GM19043 (cell line): ENCODE results near the gene DENND2D.

ENCODE experiments used
- ATAC-seq: cut with Tn5 transposase; IDR thresholded peaks from one replicate; pipeline ENCODE4 v1.9.1; 2021; ENCODE audit warnings: low read depth; ENCODE audit not compliant: unreplicated experiment

Gene DENND2D

DNA sequence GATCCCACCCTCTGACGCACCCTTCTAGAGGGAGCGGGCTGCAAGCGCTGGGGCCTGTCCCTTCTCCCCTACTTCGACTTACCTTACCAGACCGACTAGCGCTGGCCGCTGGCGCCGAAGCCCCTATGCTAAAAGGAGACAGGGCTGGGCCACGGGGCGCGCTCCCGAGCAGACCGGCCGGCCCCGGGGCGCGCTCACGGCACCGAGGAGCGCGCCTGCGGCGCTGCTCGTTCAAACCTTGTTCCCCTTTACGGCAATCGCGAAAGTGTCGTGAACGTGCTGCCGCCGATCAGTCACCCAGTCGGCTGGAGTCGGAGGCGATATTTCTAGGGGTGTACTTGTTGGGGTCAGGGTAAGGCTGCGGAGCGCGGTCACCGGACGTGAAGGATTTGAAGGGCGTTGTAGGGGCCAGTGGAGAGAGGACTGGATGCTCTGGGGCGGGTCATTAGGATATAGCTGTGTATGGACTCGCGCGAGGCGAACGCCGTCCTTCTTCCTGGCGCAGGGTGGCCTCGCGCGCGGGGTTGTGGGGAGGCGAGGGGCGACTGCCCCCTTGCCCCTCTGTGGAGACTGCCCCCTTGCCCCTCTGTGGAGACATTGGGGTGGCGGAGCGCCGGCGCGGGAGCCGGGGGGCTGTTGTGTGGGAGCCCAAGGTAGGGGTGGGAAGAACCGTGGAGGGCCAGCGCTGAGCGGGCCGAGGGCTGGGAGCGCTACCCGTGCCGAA, 60.3 kb downstream of the DENND2D start, which contains the start of the genes CEPT1 and DRAM2:
TSS of gene CEPT1 (plus strand) at position 268 of the 724 bp plus-strand sequence. CDS start 7,492 bp downstream, outside the sequence.
TSS of gene DRAM2 (minus strand) at position 138 of the 724 bp plus-strand sequence. CDS start 8,539 bp downstream, outside the sequence.
- ATAC-seq, result peak; percentile 57

DNA sequence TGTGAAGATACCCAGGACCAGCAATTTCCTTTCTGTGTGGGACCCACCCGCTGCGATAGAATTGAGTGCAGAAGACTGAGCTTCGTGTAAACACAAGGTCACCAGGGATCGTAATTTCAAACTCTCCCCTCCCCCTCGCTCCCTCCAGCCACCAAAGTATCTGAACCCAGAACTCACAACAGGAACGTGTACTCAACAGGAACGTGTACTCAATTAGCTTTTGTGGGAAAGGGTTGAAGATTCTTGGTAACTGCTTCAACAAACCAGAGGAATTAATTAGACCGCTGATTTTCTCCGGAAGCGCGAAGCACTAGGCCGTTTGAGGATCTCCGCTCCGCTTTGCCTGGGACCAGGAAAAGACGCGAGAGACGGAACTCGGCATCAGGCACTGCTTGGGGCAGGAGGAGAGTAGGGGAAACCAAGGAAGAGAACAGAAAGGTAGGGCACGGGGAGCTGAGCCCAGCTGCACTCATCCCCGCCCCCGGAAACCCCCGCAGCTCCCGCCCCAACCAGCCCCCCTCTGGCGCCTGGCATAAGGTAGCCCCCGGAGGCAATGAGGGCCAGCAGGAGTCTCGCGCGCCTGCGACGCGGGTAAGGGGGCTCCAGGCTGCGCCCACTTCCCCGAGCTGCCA, 61.0 kb downstream of the DENND2D start:
- ATAC-seq, result peak; percentile 27
